SK-N-SH (cell line): Measurements from ENCODE around the gene PPP1R11. TPM values are rescaled to one million over a fixed set of nuclear protein-coding genes. Genes with fewer than 3 reads are reported as not detected.

Experiments used
- CTCF ChIA-PET: fragments of 300-600, 350-600 bp; formaldehyde crosslinking; extraction: SDS; loops from one replicate; lab custom pipeline; 2021; lab: Yijun Ruan, JAX
- POLR2A ChIA-PET: fragments of 350-600 bp; sonication (Branson Sonifier 250); formaldehyde crosslinking; extraction: SDS; loops from one replicate; lab custom pipeline; 2020; ENCODE audit warnings: antibody characterized with exemption, inconsistent platforms; lab: Yijun Ruan, JAX
- DNase-seq: peaks from one replicate; pipeline ENCODE4 v3.0.0; 2012
- H2AFZ ChIP-seq: fragments of 200-600 bp; sonication (generic); 2 replicates; pipeline ENCODE4 v1.8.1; 2016; ENCODE audit warnings: antibody characterized with exemption, mild to moderate bottlenecking, low read depth
- H3F3A ChIP-seq: fragments of 200-600 bp; sonication (generic); replicated peaks from 2 replicates; pipeline ENCODE3; 2016; ENCODE audit warnings: antibody characterized with exemption, mild to moderate bottlenecking; ENCODE audit not compliant: insufficient read depth
- H3K27ac ChIP-seq, 2 experiments: fragments of 200-500 bp in 1 of 2; fragments of 200-600 bp in 1 of 2; sonication (Bioruptor generic) in 1 of 2; sonication (generic), shearing (Covaris generic) in 1 of 2; 2 replicates each; pipeline versions ENCODE4 v1.5.1 to v1.6.1; 2014 to 2016; ENCODE audit warnings: low read depth in 2 of 2, inconsistent platforms in 1 of 2, low read length in 1 of 2, mild to moderate bottlenecking in 1 of 2, mixed read lengths in 1 of 2
- H3K27me3 ChIP-seq: fragments of 200-600 bp; sonication (generic), shearing (Covaris generic); 2 replicates; pipeline ENCODE4 v1.6.1; 2016; ENCODE audit warnings: mixed run types; ENCODE audit not compliant: insufficient read depth
- H3K36me3 ChIP-seq, 2 experiments: fragments of 200-500 bp in 1 of 2; fragments of 200-600 bp in 1 of 2; sonication (Bioruptor generic) in 1 of 2; sonication (generic) in 1 of 2; replicated peaks in 1 of 2; 2 replicates each; pipeline versions ENCODE3 to v1.5.1; 2014 to 2016; ENCODE audit warnings: low read length in 1 of 2, mild to moderate bottlenecking in 1 of 2; ENCODE audit not compliant: insufficient read depth in 2 of 2, control insufficient read depth in 1 of 2
- H3K4me1 ChIP-seq, 2 experiments: fragments of 200-500 bp in 1 of 2; fragments of 200-600 bp in 1 of 2; sonication (Bioruptor generic) in 1 of 2; sonication (generic), shearing (Covaris generic) in 1 of 2; 2 replicates each; pipeline versions ENCODE4 v1.5.1 to v1.6.1; 2014 to 2016; ENCODE audit warnings: low read depth in 1 of 2, low read length in 1 of 2, mixed run types in 1 of 2; ENCODE audit not compliant: insufficient read depth in 2 of 2, control insufficient read depth in 1 of 2
- H3K4me2 ChIP-seq: fragments of 200-600 bp; sonication (generic), shearing (Covaris generic); 2 replicates; pipeline ENCODE4 v1.6.1; 2017; ENCODE audit warnings: mixed run types
- H3K4me3 ChIP-seq, 2 experiments: fragments of 200-500 bp in 1 of 2; fragments of 200-600 bp in 1 of 2; sonication (Bioruptor generic) in 1 of 2; sonication (generic), shearing (Covaris generic) in 1 of 2; 2 replicates each; pipeline versions ENCODE4 v1.5.1 to v1.8.1; 2014 to 2016; ENCODE audit warnings: low read depth in 2 of 2, inconsistent platforms in 1 of 2, low read length in 1 of 2, mild to moderate bottlenecking in 1 of 2, mixed read lengths in 1 of 2, moderate library complexity in 1 of 2
- H3K79me2 ChIP-seq: fragments of 200-600 bp; sonication (generic); 2 replicates; pipeline ENCODE4 v1.8.1; 2017; ENCODE audit warnings: mild to moderate bottlenecking; ENCODE audit not compliant: insufficient read depth
- H3K9ac ChIP-seq: fragments of 200-600 bp; sonication (generic); 2 replicates; pipeline ENCODE4 v1.6.1; 2017; ENCODE audit warnings: mixed run types
- H3K9me2 ChIP-seq: fragments of 200-600 bp; sonication (generic); 2 replicates; pipeline ENCODE4 v1.6.1; 2017; ENCODE audit warnings: mixed run types
- H3K9me3 ChIP-seq: fragments of 200-600 bp; sonication (generic); 2 replicates; pipeline ENCODE4 v1.6.1; 2017; ENCODE audit warnings: mixed run types, mild to moderate bottlenecking, moderate library complexity
- H4K20me1 ChIP-seq: fragments of 200-600 bp; sonication (generic); 2 replicates; pipeline ENCODE4 v1.6.1; 2017; ENCODE audit warnings: mild to moderate bottlenecking, mixed run types; ENCODE audit not compliant: insufficient read depth
- EP300 ChIP-seq, 2 experiments: IDR thresholded peaks; 2 replicates each; pipeline versions ENCODE4 v1.4.0 to v1.6.1; 2012; ENCODE audit warnings: borderline replicate concordance in 1 of 2, low read depth in 1 of 2, low read length in 1 of 2
- FOSL2 ChIP-seq: IDR thresholded peaks from 2 replicates; pipeline ENCODE4 v1.4.0; 2012; ENCODE audit warnings: low read depth, mild to moderate bottlenecking, moderate library complexity, borderline replicate concordance
- IRF3 ChIP-seq: fragments of 150-350 bp; IDR thresholded peaks from 2 replicates; pipeline ENCODE4 v1.6.1; 2016; ENCODE audit warnings: mild to moderate bottlenecking, low read depth, low read length
- MEF2A ChIP-seq: IDR thresholded peaks from 2 replicates; pipeline ENCODE4 v1.4.0; 2012; ENCODE audit warnings: low read depth, borderline replicate concordance
- NFIC ChIP-seq: IDR thresholded peaks from 2 replicates; pipeline ENCODE4 v1.4.0; 2012; ENCODE audit warnings: borderline replicate concordance
- PBX3 ChIP-seq: IDR thresholded peaks from 2 replicates; pipeline ENCODE4; 2012
- POLR2AphosphoS5 ChIP-seq: IDR thresholded peaks from 2 replicates; pipeline ENCODE4 v1.6.1; 2012; ENCODE audit warnings: low read depth, low read length
- RAD21 ChIP-seq: IDR thresholded peaks from 2 replicates; pipeline ENCODE4 v1.6.1; 2012; ENCODE audit warnings: mild to moderate bottlenecking, low read length
- RFX5 ChIP-seq: IDR thresholded peaks from 2 replicates; pipeline ENCODE4 v1.6.1; 2012; ENCODE audit warnings: mild to moderate bottlenecking, improper control_type of control experiment, low read length
- TAF1 ChIP-seq: IDR thresholded peaks from 2 replicates; pipeline ENCODE4 v1.6.1; 2012; ENCODE audit warnings: low read depth, mild to moderate bottlenecking, low read length, moderate library complexity, borderline replicate concordance
- TCF12 ChIP-seq: IDR thresholded peaks from 2 replicates; pipeline ENCODE4 v1.4.0; 2012
- USF1 ChIP-seq: IDR thresholded peaks from 2 replicates; pipeline ENCODE4 v1.4.0; 2012; ENCODE audit warnings: low read depth, borderline replicate concordance
- ZBTB33 ChIP-seq: IDR thresholded peaks from 2 replicates; pipeline ENCODE4 v1.4.0; 2012; ENCODE audit warnings: low read depth, borderline replicate concordance
- WGBS: methylation state at CpG from one replicate; pipeline ENCODE4 v1.1.6; 2017; ENCODE audit warnings: low lambda C conversion rate; 5-methylcytosine and 5-hydroxymethylcytosine counted together
- polyA plus RNA-seq, 3 experiments: library from polyadenylated mRNA; depleted of rRNA; stranded (reverse); fragments of >200 nt; gene quantifications; 2 replicates each; pipeline ENCODE4 v1.2.3, GENCODE V29; 2012

PPP1R11 gene
- polyA plus RNA-seq, 1 of the 3 experiments (the other 2 are of a cell fraction), result 46.8 TPM

- H3K36me3 ChIP-seq, result no peaks in the 10 kb centered on the region
Measured at GRCh38 chr6:30112402-30112994, 45.5 kb downstream of the PPP1R11 start.

More at GRCh38 chr6:30112402-30112994, 45.5 kb downstream of the PPP1R11 start:
- H3K27me3 ChIP-seq, result peaks cover 65% of the 10 kb centered on the region
- DNase-seq, result no peak
- H3K79me2 ChIP-seq, result no peaks in the 10 kb centered on the region
- H3F3A ChIP-seq, result peaks cover 4% of the 10 kb centered on the region
- no peaks in the 10 kb centered on the region for H3K4me1 ChIP-seq
- H2AFZ ChIP-seq, result no peak overlapping the region
- no peak overlapping the region for H3K4me3 ChIP-seq
- no peaks in the 10 kb centered on the region for H3K9me3 ChIP-seq
- H3K4me2 ChIP-seq, result no peak overlapping the region
- no peak overlapping the region for H3K9ac ChIP-seq
- no peaks in the 10 kb centered on the region for H4K20me1 ChIP-seq
- ChIA-PET CTCF (interaction anchor here (1.0 to 2.7 kb wide), 8 partner anchors 9 to 57 kb away, joined by 3 to 15 read pairs (median 4); no protein-coding TSS in a partner anchor), POLR2A (no interaction called here)
- WGBS, result 22% methylated on average over 9 of the region's 10 CpGs
- no peak overlapping the region for H3K27ac ChIP-seq
- TF ChIP-seq PBX3, result no peak
- no peak for TF ChIP-seq RAD21
- no peak for TF ChIP-seq IRF3
- no peak for TF ChIP-seq TAF1
- no peak for TF ChIP-seq EP300 (IDR thresholded peaks at IDR 0.05; ENCODE audit: borderline replicate concordance in 1 of 2, low read depth in 1 of 2, low read length in 1 of 2)
- TF ChIP-seq NFIC, result no peak
- TF ChIP-seq FOSL2, result no peak
- TF ChIP-seq MEF2A, result no peak
- no peak for TF ChIP-seq ZBTB33
- no peak for TF ChIP-seq USF1
- no peak for TF ChIP-seq RFX5
- no peak for TF ChIP-seq POLR2AphosphoS5
- no peak for TF ChIP-seq TCF12
- H3K9me2 ChIP-seq, result no peaks in the 10 kb centered on the region
